HepG2 (cell line): Measurements from ENCODE around the gene PDK1. TPM values are rescaled to one million over a fixed set of nuclear protein-coding genes. Genes with fewer than 3 reads are reported as not detected.

Experiments used
- ATAC-seq: fragments of 200-7000 bp; cut with Tn5 transposase; 3 replicates; pipeline ENCODE4 v1.9.1; 2020; ENCODE audit warnings: mild to moderate bottlenecking, moderate library complexity
- BruUV-seq: library from RNA; stranded (reverse); fragments of 400-500 nt; replicated peaks from 2 replicates; lab custom pipeline; 2021; lab: Mats Ljungman, UMichigan
- CTCF ChIA-PET: fragments of 300-600 bp; formaldehyde crosslinking; extraction: SDS; loops from one replicate; lab custom pipeline; 2021; ENCODE audit warnings: low total read pairs, inconsistent platforms, low intra/inter-chr PET ratio; lab: Yijun Ruan, JAX
- POLR2A ChIA-PET: fragments of 350-600 bp; sonication (Branson Sonifier 250); formaldehyde crosslinking; loops from one replicate; lab custom pipeline; 2020; ENCODE audit warnings: antibody characterized with exemption, inconsistent platforms; lab: Yijun Ruan, JAX
- DNase-seq: peaks from one replicate; pipeline ENCODE4 v3.0.0-alpha.2; 2015; ENCODE audit warnings: low spot score
- FAIRE-seq: peaks from 3 replicates; lab custom pipeline; 2011; peaks lifted over from hg19 to GRCh38; lab: Jason Lieb, UNC
- H2AFZ ChIP-seq: one replicate; pipeline ENCODE4 v1.6.1; 2011; ENCODE audit warnings: low read length, inconsistent platforms
- H3K27ac ChIP-seq: fragments of 300-600 bp; 3 replicates; pipeline ENCODE4 v1.8.0; 2011; ENCODE audit warnings: mixed run types, mild to moderate bottlenecking, mixed read lengths, low read length, inconsistent platforms; ENCODE audit not compliant: insufficient read depth; ENCODE audit errors: extremely low read length
- H3K27me3 ChIP-seq, 2 experiments: fragments of 200-600 bp in 1 of 2; 2 replicates in 1 of 2; 3 replicates in 1 of 2; pipeline versions ENCODE4 v1.6.0 to v1.8.0; 2011; ENCODE audit warnings: low read length in 2 of 2, mild to moderate bottlenecking in 2 of 2, moderate library complexity in 2 of 2, inconsistent platforms in 1 of 2; ENCODE audit not compliant: insufficient read depth in 2 of 2, control insufficient read depth in 1 of 2
- H3K36me3 ChIP-seq, 2 experiments: fragments of 200-600 bp in 1 of 2; replicated peaks in 1 of 2; 2 replicates in 1 of 2; 3 replicates in 1 of 2; pipeline versions ENCODE4 v1.5.1 to v1.8.0; 2011; ENCODE audit warnings: low read length in 2 of 2, inconsistent platforms in 1 of 2; ENCODE audit not compliant: insufficient read depth in 2 of 2, control insufficient read depth in 1 of 2
- H3K4me1 ChIP-seq: 2 replicates; pipeline ENCODE4 v1.5.1; 2012; ENCODE audit warnings: low read length, inconsistent platforms; ENCODE audit not compliant: insufficient read depth
- H3K4me2 ChIP-seq: 2 replicates; pipeline ENCODE4 v1.6.0; 2011; ENCODE audit warnings: low read depth, low read length, inconsistent platforms
- H3K4me3 ChIP-seq, 3 experiments: fragments of 200-600 bp in 1 of 3; sonication (generic), shearing (Covaris generic) in 1 of 3; replicated peaks in 1 of 3; 2 replicates each; pipeline ENCODE4 v1.5.1; 2011 to 2016; ENCODE audit warnings: low read length in 3 of 3, inconsistent platforms in 2 of 3, low read depth in 2 of 3, mild to moderate bottlenecking in 2 of 3, control low read depth in 1 of 3, mixed read lengths in 1 of 3; ENCODE audit not compliant: insufficient read depth in 1 of 3
- H3K79me2 ChIP-seq: one replicate; pipeline ENCODE4 v1.6.1; 2011; ENCODE audit warnings: low read length, inconsistent platforms; ENCODE audit not compliant: insufficient read depth
- H3K9ac ChIP-seq: 2 replicates; pipeline ENCODE4 v1.6.0; 2011; ENCODE audit warnings: mild to moderate bottlenecking, low read depth, low read length, inconsistent platforms; ENCODE audit not compliant: insufficient read depth
- H3K9me3 ChIP-seq: 2 replicates; pipeline ENCODE4 v1.5.1; 2012; ENCODE audit warnings: mild to moderate bottlenecking, low read length
- H4K20me1 ChIP-seq: 2 replicates; pipeline ENCODE4 v1.6.0; 2011; ENCODE audit warnings: inconsistent platforms, mild to moderate bottlenecking, low read length, moderate library complexity; ENCODE audit not compliant: insufficient read depth
- NBN ChIP-seq: fragments of 450-650 bp; conservative IDR thresholded peaks from 2 replicates; pipeline ENCODE4 v1.6.1; 2017
- POGK ChIP-seq: sonication (generic); formaldehyde crosslinking; conservative IDR thresholded peaks from 2 replicates; pipeline ENCODE4 v1.8.0; 2022; ENCODE audit warnings: mild to moderate bottlenecking, moderate library complexity, missing genetic modification reagents
- RBM22 ChIP-seq: fragments of 200-400 bp; formaldehyde crosslinking; optimal IDR thresholded peaks from 2 replicates; pipeline ENCODE3; 2017; ENCODE audit warnings: mild to moderate bottlenecking, low read length, moderate library complexity
- SKIL ChIP-seq: sonication (generic); formaldehyde crosslinking; IDR thresholded peaks from 2 replicates; pipeline ENCODE4 v1.8.0; 2022; ENCODE audit warnings: missing genetic modification reagents, mild to moderate bottlenecking, moderate library complexity, borderline replicate concordance
- TMF1 ChIP-seq: sonication (generic); formaldehyde crosslinking; IDR thresholded peaks from 2 replicates; pipeline ENCODE4 v1.8.1; 2022; ENCODE audit warnings: low read depth, missing genetic modification reagents
- ZFP36L2 ChIP-seq: sonication (generic); formaldehyde crosslinking; IDR thresholded peaks from 2 replicates; pipeline ENCODE4 v1.4.0; 2020; ENCODE audit warnings: missing genetic modification reagents
- ZNF335 ChIP-seq: sonication (generic); formaldehyde crosslinking; IDR thresholded peaks from 2 replicates; pipeline ENCODE4 v1.4.0; 2020; ENCODE audit warnings: missing genetic modification reagents
- ZNF629 ChIP-seq: sonication (generic); formaldehyde crosslinking; conservative IDR thresholded peaks from 2 replicates; pipeline ENCODE4 v1.5.0; 2020; ENCODE audit warnings: missing genetic modification reagents
- WGBS: methylation state at CpG from one replicate; pipeline ENCODE4 v1.1.6; 2017; ENCODE audit warnings: low lambda C conversion rate; 5-methylcytosine and 5-hydroxymethylcytosine counted together
- in situ Hi-C: cut with HindIII; loops from 2 replicates; pipeline ENCODE4 v1.10.0; 2017; ENCODE audit warnings: low pct_unique_long_range_greater_than_20kb; ENCODE audit not compliant: extremely low pct_ligation_motif_present
- intact Hi-C: fragments of 100-400 bp; cut with micrococcal nuclease; formaldehyde crosslinking; loops from one replicate; pipeline ENCODE4 v1.10.0; 2022; ENCODE audit not compliant: unreplicated experiment
- polyA plus RNA-seq, 8 experiments: library from polyadenylated mRNA; depleted of rRNA in 3 of 8; stranded (reverse) in 7 of 8; unstranded in 1 of 8; fragments of >200 nt; fragmentation: Illumina TruSeq in 4 of 8; extraction: Trizol in 4 of 8; gene quantifications; 2 replicates each; pipeline versions ENCODE4 v1.2.1 to v1.2.3, GENCODE V29; 2011 to 2016; ENCODE audit warnings: low read depth in 4 of 8, missing spikeins in 1 of 8, mixed read lengths in 1 of 8; ENCODE audit not compliant: insufficient read depth in 1 of 8
- total RNA-seq, 5 experiments: library from RNA; depleted of rRNA; stranded (reverse); fragments of >200 nt; fragmentation: Illumina TruSeq; extraction: Trizol; gene quantifications; 2 replicates each; pipeline ENCODE4 v1.2.3, GENCODE V29; 2016; ENCODE audit warnings: low read depth in 1 of 5

Gene PDK1
- total and polyA plus RNA-seq, 2 of the 13 experiments (the other 11 are each of a cell fraction or from before 2014, with no cell fraction given) = 11.9 to 96.9 TPM

- peak; percentile 94 for TF ChIP-seq POGK (CRISPR knock-in tag)
- no peak; the same call in none of the 2 replicates for TF ChIP-seq SKIL (CRISPR knock-in tag)
Observed at GRCh38 chr2:172555522-172556283, at the start of gene PDK1 (continued).

- Histone ChIP-seq H3K4me3 (no peak overlapping the region), H3K9me3 (peaks cover 10% of the 10 kb centered on the region), H3K36me3 (peaks cover 5 to 26% of the 10 kb centered on the region in 2 experiments; a peak in 4 of 5 replicates), H3K27me3 (no peaks in the 10 kb centered on the region), H3K27ac (no peak overlapping the region), H3K4me2 (no peak overlapping the region), H3K4me1 (no peaks in the 10 kb centered on the region), H2AFZ (no peak overlapping the region), H3K9ac (no peak overlapping the region), H4K20me1 (no peaks in the 10 kb centered on the region), H3K79me2 (no peaks in the 10 kb centered on the region)
- ATAC-seq = no peak
- no peak for FAIRE-seq
- ChIA-PET CTCF (no interaction called here), POLR2A (no interaction called here)
- no peak for TF ChIP-seq NBN
- no peak for TF ChIP-seq ZFP36L2 (CRISPR knock-in tag)
- peak; percentile 59 for TF ChIP-seq RBM22
- no peak for TF ChIP-seq ZNF629 (CRISPR knock-in tag)
- no peak for TF ChIP-seq TMF1 (CRISPR knock-in tag)
- no peak for TF ChIP-seq ZNF335 (CRISPR knock-in tag)
- in situ Hi-C loops = no loop called here
- 100% methylated on average over 4 of the region's 4 CpGs for WGBS
- intact Hi-C loops = no loop called here
- BruUV-seq = no TSS peak
- no peak for DNase-seq
Observed at GRCh38 chr2:172507199-172507598, 48.7 kb upstream of the PDK1 start.
